ENCODE data around the gene HLA-DQB1.

The HLA-DQB1 gene

DNA sequence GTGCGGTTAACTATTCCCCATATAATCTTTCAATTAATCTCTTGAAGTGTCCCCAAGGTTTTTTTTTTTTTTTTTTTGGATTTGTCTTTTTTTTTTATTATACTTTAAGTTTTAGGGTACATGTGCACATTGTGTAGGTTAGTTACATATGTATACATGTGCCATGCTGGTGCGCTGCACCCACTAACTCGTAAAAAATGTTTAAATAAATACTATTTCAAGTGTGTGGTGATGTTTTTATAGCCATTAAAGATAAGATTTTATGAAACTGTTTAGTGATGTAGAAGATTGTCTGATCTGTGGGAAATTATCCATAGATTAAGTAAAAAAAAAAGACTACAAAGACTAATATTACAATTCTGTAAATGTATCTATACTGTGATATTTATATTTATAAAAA, 41.9 kb downstream of the HLA-DQB1 start:
- DNase-seq = no peak

DNA sequence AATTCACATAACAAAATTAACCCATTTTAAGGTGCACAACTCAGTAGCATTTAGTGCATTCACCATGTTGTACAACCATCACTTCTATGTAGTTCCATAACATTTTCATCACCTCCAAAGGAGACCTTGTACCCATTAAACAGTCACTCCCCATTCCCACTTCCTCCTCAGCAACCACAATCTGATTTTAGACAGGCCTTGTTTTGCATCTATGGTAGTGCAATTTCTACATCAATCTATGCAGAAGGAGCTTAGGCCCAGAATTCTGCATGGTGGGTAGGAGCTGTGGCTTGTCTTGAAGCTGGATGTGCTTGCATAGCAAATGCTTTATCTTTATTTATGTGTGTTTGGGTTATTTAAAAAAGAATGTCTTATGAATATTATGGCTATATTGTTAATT, 42.8 kb downstream of the HLA-DQB1 start:
- no peak for DNase-seq

DNA sequence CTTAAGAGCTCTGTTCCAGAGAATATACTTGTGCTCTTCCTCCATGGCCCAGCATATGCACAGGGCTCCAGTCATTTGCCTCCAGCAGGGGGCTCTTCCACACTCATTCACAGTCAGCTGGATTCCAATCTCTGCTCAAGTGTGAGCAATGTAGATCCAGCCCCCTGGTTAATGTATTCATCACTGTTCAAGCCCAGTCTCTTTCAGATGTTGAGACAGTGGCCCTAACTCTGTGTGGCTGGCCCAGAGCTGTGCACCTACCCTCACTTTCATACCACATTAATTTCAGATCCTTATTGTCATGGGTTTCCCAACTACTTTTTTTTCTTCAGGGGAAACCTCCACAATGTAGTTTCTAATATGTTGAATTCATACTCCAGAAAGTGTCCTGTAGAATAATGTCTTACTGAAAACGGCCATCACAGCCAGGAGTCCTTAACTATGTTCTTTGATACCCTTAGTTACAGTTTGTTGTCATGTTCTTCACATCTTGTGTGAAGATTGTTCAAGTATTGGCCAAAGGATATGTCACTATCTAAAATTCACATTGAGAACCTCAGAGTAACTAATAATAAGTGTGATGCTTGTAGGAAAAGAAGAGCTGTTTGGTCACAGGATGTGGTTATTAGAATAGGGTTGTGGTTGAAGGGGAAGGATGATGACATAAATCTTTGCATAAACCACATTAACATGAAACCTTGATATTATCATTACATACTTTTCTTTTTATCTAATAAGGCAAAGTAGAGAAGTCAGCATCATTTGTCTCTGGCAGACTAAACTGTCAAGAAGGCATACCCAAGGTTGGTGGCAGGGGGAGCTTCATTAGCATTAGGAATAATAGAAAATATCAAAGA, 43.7 kb downstream of the HLA-DQB1 start:
- DNase-seq = peak; percentile 16

DNA sequence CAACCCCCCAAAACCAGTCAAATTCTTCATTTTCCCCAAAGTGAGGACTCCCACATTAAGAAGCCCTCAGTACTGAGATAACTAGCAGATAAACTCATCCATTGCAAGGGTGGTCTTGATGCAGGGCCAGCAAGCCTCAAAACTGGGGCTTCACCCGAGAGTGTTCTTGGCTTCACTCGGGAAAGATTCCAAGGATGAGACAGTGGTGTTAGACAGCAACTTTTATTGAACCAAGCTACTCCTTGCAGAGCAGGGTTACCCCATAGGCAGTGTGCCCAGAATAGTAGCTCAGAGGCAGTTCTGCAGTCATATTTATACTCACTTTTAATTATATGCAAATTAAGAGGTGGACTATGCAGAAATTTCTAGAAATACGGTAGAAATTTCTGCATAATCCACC, 45.1 kb downstream of the HLA-DQB1 start:
- no peak for DNase-seq

DNA sequence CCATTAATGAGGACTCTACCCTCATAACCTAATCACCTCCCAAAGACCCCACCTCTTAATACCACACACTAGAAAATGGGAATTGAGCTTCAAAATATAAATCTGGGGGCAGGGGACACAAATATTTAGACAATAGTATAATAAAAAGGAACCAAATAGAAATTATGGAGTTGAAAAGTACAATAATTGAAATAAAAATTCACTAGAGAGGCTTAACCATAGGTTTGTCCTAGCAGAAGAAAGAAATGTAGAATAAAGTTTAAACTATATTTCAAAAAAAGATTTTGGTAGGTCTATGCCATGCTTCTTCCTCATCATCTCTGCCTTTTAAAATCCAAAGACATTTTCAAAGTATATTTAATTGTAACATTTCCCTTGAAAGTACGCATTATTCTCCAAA, 48.7 kb downstream of the HLA-DQB1 start:
- no peak for DNase-seq

DNA sequence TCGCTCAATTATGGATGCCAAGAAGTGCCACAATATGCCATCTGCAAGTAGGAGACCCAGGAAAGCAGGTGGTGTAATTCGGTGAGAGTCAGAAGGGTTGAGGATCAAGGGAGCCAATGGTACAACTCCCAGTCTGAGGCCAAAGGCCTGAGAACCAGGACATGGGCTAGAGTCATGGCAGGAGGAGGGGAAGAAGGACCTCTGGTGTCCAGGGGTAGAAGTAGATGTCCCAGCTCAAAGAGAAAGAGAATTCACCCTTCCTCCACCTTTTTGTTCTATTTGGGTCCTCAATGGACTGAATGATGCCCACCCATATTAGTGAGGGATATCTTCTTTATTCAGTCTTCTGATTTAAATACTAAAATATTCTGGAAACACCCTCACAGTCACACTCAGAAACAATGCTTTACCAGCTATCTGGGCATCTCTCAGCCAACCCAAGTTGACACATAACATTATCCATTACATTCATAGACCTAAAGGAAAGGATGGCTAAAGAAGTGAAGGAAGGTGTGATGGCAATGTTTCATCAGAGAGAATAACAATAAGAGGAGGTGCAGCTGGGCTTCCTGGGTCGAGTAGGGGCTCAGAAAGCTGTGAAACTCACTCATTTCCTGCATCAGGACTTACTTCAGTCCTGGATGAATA, 50.4 kb downstream of the HLA-DQB1 start:
- DNase-seq = no peak

DNA sequence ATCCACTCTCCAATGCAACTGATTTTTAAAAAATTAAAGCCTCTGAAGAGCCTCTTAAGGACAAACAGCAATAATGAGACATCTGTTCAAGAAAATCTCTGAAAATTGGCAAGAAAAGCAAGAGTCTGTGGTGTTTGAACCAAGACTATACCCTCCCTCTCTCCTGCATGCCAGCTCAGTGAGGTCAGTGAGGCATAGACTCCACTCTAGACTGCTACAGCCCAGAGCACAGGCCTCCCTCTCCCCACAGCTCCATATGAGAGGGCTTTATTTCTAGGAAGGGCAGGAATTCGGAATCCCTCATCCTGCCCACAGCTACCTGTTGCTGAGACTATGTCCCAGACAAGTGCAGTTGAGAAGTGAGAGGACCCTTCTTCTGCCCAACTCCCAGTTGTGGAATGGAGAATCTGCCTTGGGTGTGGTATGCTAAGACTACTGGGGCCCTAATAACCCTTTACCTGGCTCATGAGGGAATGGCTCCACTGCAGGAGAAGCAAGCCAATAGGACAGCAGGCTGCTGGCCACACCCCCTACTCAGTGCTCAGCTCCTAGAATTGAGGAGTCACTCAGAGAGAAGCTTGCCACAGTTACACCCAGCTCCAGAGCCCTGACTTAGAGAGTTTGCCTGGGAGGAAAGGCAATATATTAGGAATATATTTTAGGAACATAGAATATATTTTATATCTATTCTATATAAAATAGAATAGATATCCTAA, 51.9 kb downstream of the HLA-DQB1 start:
- no peak for DNase-seq

DNA sequence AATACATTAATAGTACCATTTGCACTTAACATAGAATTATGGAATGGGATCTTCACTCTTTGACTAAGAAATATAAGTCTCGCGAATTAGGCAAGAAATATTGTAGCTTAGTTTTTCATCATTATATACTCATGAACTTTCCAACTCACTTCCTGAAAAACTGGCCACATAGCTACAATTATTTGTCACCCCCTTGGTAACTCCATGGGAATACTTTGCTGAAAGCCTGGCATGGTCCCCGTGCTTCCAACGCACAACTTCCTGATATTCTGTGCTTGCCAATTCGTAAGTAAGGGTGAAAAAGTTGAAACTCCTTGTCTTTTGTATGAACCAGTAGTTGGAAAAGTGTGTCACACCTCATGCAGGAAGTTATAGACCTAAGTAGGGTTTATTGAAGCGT, 53.0 kb downstream of the HLA-DQB1 start:
- DNase-seq = no peak

DNA sequence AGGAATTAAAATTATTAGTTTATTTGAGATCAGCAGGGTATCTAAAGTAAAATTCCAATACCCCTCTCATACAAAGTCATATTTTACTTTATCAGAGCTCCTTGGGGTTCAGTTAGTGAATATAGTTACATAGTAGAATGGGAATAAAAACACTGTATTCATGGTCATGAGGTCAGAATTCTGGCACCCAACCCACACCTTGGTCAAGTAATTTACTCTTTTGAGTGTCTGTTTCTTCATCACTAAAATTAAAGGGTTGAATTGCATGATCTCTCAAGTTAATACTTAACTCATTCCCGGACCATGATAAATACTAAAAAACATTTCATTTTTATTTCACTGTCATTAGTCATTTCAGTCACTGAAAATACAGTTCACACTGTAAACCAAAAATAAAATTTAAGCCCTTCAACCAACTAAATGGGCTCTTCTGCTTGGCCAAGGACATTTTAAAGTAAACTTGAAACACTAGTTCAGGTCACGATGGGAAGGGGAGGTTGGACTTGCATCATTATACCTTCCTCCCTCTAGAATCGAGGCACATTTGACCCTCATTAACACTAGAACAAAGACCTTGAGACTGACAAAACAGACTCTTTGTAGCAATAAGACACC, 55.7 kb downstream of the HLA-DQB1 start:
- no peak for DNase-seq

DNA sequence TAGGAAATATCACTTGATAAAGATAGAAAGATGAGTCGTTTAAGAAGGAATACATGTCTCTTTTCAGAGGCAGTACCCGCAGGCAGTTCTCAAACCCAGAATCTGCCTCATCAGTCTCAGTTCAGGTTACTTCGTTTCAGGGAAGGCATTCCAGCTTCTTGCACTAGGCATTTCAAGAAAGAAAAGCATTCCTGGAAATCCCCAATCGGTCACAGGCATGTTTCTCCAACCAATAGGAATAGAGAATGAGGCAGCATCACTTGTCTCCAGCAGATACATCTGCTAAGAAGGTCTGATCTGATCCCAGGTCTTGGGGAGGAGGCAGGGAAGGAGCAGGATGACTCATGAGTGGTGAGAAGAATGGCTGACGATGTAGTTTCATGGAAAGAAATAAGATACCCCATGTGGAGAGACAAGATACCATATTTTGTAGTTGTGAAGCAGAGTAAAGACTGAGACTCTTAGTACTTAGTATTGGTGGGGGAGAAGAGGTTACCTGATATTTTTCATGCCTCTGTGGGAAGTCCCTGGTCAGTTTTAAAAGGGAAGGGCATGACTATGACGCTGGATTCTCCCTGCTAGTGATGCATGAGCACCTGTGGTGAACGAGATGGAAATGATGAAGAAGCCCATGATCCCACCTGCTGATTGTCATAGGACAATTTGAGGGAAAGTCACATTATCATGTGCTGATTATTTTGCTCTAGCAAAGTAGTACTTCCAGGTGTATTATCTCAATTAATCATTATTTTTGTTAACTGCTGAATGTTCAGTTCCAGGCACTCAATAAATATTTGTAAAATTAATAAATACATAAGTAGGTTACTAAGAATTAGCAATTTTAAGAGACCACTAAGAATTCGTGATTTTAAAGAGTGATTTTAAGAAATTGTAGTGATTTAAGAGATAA, 56.5 kb downstream of the HLA-DQB1 start:
- DNase-seq = peak; percentile 18

Measured in T-helper 9 cell (primary cell).